ENCODE results near the gene PHKA2.

- TF ChIP-seq CTCF (IDR thresholded peaks at IDR 0.05) (no peak), POLR2A (IDR thresholded peaks at IDR 0.05) (no peak)
These were observed 10.3 kb downstream of the PHKA2 start for GRCh38 chrX:18973527-18974192.
